NCI-H146 treated with DMSO at 0.1 percent for 48 hours (cell line): ENCODE results near the gene KDM2A.
"Not testable (repeated sequence)": the region's sequence is repeated elsewhere in the genome, so short reads cannot be mapped to it uniquely, and the experiment has no call there.

Experiments
- DNase-seq: peaks from one replicate; lab custom pipeline; 2025; ENCODE audit not compliant: unreplicated experiment; lab: John Stamatoyannopoulos, UW

Gene KDM2A

GRCh38 chr11:67167091-67167490, 48.0 kb downstream of the KDM2A start:
- DNase-seq: no peak

GRCh38 chr11:67167719-67168118, 48.7 kb downstream of the KDM2A start:
- DNase-seq: no peak

DNA sequence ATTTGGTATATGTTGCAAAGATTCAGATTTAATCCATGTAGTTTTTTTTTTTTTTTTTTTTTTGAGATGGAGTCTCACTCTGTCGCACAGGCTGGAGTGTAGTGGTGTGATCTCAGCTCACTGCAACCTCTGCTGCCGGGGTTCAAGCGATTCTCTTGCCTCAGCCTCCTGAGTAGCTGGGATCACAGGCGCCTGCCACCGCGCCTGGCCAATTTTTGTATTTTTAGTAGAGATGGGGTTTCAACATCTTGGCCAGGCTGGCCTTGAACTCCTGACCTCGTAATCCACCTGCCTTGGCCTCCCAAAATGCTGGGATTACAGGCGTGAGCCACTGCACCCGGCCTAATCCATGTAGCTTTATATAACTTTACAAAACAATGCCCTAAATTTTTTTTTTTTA, 49.8 kb downstream of the KDM2A start:
- not testable (repeated sequence) for DNase-seq

DNA sequence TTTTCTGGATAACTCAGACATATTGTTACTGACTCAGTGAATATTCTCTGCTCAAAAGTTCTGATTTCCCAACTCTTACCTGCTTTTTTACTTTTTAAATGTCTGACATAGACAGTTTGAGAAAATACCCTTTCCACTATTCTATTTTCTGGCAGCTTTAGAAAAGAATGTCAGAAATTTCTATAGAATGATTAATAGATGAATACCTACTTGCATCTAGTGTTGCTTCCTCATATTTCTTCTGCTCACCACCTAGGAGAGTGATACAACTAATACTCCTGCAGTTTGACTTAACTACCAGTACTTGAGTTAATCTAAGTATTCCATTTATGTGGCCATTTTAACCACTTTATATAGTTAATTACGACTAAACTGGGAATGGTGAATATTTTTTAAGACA, 55.2 kb downstream of the KDM2A start:
- DNase-seq: no peak

DNA sequence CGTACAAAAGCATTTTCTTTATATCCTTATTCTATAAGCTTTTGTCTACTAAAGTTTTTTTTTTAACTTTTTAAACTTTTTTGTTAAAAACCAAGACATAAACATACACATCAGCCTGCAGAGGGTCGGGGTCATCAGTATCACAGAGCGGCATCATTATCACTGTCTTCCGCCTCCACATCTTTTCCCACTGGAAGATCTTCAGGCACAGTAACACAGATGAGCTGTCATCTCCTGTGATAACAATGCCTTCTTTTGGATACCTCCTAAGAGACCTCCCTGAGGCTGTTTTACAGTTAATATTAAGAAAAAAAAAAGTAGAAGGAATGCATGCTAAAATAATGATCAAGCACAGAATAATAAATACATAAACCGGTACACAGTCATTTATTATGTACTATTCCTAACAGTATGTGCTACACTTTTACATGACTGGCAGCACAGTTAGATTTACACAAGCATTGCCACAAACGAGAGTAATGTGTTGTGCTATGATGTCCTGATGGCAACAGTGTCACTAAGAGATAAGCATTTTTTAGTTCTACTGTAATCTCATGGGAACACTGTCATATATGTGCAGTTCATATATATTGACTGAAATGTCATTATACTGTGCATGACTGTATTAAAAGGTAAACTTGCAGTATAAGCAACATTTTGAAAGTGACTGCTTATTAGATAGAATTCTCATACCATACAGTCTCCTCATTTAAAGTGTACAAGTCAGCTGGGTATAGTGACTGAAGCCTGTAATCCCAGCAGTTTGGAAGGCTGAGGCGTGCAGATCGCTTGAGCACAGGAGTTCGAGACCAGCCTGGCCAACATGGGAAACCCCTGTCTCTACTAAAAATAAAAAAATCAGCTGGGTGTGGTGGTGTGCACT, 58.6 kb downstream of the KDM2A start:
- DNase-seq: no peak

DNA sequence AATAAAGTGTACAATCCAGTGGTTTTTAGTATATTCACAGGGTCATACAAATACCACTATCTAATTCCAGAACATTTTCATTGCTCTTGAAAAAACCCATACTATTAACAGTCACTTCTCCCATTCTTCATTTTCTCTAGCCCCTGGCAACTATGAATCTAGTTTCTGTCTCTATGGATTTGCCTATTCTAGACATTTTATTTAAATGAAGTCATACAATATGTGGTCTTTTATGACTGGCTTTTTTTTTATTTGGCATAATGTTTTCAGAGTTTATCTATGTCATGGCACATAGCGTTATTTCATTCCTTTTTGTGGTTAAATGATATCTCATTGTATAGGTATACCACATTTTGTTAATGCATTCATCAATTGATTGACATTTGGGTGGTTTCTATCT, 59.4 kb downstream of the KDM2A start:
- DNase-seq: no peak

DNA sequence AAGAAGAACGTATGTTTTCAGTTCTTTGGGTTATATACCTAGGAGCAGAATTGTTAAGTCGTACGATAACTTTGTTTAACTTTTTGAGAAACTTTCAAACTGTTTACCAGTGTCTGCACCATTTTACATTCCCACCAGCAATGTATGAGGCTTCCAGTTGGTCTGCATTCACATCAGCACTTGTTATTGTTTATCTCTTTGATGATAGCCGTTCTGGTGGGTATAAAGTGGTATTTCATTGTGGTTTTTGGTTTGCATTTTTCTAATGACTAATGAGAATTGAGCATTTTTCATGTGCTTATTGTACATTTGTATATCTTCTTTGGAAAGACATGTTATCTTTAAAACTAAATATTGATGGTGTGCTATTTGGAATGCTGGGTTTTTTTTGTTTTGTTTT, 59.8 kb downstream of the KDM2A start:
- no peak for DNase-seq

DNA sequence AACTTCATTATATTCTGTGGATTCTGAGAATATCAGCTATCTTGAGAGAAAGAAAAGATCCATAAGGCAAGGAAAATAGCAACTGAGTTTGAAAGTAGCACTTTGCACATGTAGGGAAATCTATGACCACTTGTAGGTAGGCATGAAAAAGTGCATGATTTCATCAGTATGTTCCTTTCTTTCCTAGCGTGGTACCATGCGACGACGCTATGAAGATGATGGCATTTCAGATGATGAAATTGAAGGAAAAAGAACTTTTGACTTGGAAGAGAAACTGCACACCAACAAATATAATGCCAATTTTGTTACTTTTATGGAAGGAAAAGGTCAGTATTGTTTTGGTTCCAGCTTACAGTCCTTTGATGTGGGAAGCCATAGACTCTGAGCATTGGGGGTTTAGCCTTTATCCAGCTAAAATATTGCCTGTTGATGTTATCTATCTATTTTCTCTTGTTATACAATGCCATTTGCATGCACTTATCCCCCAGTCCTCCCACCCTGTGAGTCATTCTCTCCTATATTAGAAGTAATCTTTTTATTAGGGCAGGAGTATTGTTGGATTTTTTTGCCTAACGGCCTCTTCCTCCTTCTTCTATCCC, 60.9 kb downstream of the KDM2A start:
- DNase-seq: no peak

GRCh38 chr11:67194096-67194495, 75.0 kb downstream of the KDM2A start:
- no peak for DNase-seq

- no peak for DNase-seq
Observed at GRCh38 chr11:67195971-67196456, 77.0 kb downstream of the KDM2A start.

GRCh38 chr11:67197606-67198005, 78.5 kb downstream of the KDM2A start:
- no peak for DNase-seq

DNA sequence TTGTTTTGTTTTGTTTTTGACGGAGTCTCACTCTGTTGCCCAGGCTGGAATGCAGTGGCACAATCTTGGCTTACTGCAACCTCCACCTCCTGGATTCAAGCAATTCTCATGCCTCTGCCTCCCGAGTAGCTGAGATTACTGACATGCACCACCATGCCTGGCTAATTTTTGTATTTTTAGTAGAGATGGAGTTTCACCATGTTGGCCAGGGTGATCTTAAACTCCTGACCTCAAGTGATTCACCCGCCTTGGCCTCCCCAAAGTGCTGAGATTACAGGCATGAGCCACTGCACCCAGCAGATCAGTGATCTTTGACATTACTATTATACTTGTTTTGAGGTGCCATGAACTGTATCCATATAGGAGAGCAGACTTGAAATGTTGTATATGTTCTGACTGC, 79.7 kb downstream of the KDM2A start:
- DNase-seq: not testable (repeated sequence)

GRCh38 chr11:67199751-67200150, 80.7 kb downstream of the KDM2A start:
- DNase-seq: no peak

GRCh38 chr11:67202028-67202427, 83.0 kb downstream of the KDM2A start:
- no peak for DNase-seq

DNA sequence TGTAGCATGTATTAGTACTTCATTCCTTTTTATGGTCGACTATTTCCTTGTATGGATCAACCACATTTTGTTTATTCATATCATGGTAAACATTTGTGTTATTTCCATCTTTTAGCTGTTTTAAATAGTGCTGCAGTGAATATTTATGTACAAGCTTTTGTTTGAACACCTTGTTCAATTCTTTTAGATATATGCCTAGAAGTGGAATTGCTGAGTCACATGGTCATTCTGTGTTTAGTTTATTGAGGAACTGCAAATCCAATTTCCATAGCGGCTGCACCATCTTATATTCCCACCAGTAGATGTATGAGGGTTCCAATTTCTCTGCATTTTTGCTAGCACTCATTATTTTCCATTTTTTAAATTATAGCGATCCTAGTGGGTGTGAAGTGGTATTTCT, 85.8 kb downstream of the KDM2A start:
- no peak for DNase-seq

DNA sequence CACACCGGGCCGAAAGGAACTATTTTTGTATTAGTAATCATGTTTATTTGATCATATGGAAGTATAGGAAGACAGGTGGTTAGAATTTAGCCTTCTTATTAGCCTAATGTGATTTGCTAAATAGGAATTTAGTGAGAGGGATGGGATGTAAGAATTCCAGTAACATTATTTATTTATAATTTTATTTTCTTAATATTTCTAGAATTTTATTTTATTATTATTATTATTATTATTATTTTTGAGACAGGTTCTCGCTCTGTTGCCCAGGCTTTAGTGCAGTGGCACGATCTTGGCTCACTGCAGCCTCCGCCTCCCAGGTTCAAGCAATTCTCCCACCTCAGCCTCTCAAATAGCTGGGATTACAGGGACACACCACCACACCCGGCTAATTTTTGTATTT, 90.2 kb downstream of the KDM2A start:
- not testable (repeated sequence) for DNase-seq

- no peak for DNase-seq
Observed at GRCh38 chr11:67211656-67212436, 92.8 kb downstream of the KDM2A start.

- no peak for DNase-seq
Observed at GRCh38 chr11:67213178-67213621, 94.1 kb downstream of the KDM2A start.

GRCh38 chr11:67227726-67228125, 108.7 kb downstream of the KDM2A start:
- DNase-seq: no peak

- no peak for DNase-seq
Observed at GRCh38 chr11:67230406-67230805, 111.3 kb downstream of the KDM2A start.

GRCh38 chr11:67230886-67231285, 111.8 kb downstream of the KDM2A start:
- no peak for DNase-seq
